RPMI7951 (cell line): ENCODE data around the gene NOS2. TPM values are rescaled to one million over a fixed set of nuclear protein-coding genes. Genes with fewer than 3 reads are reported as not detected.

Experiments
- DNase-seq: peaks from one replicate; pipeline ENCODE4 v3.0.0-alpha.2; 2012; ENCODE audit warnings: low read depth
- total RNA-seq: library from RNA; depleted of rRNA; stranded (reverse); fragments of >200 nt; shearing (Covaris generic); gene quantifications from 2 replicates; pipeline ENCODE4 v1.2.3, GENCODE V29; 2014; rRNA removed

The NOS2 gene
- total RNA-seq, 1 experiment from 2014 or later: 18.9 TPM

DNA sequence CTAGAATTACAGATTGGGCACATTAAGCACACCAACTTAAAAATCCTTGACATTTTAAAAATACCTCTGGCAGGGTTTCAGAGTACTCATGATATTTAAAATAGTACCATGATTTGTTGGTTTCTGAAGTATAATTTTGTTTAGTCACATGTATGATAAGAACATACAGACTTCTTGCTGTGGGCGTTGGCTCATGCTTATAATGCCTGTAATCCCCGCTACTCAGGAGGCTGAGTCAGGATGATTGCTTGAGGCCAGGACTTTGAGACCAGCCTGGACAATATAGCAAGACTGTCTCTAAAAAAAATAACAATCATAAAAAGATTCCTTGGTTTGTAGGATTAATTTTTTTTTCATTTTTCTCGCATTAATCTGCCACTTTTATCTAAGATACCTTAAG lies 78.5 kb downstream of the NOS2 start:
- DNase-seq: no peak

Other genes with a start within 250 kb of the NOS2 start
- gene LGALS9, start 169.3 kb downstream of the NOS2 start, total RNA-seq: 6.4 and 7.1 TPM in 2 replicates
- 0.48 and 2.5 TPM in 2 replicates for gene LYRM9, start 92.8 kb upstream of the NOS2 start, total RNA-seq
- 10.4 and 14.3 TPM in 2 replicates for gene NLK, start 242.1 kb upstream of the NOS2 start, total RNA-seq